ENCODE measurements around the gene NCOA5.

Gene NCOA5

GRCh38 chr20:46062151-46062550 is 27.6 kb downstream of the NCOA5 start:
- no peak for DNase-seq (ENCODE audit: low spot score)

DNA sequence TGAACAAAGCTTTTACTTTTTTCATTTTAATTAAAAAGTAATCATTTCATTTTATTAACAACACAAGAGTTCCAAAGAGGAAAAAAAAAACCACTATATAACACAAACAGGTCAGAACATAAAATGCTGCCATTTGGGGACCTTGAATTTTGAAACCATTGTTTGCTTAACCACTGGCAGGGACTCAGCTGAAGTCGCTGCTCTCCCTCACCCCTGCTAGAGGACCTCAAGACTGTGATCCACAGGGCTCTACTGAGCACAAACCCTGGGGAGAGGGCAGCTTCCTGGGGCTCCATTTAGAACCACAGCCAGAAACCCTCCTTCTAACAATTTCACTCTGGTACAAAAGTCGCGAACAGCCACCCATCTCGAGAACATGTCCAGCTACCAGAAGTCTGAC is 28.8 kb downstream of the NCOA5 start:
- DNase-seq (ENCODE audit: low spot score), result no peak

GRCh38 chr20:46060301-46060881 is 29.4 kb downstream of the NCOA5 start:
- DNase-seq (ENCODE audit: low spot score), result peak; percentile 10

DNA sequence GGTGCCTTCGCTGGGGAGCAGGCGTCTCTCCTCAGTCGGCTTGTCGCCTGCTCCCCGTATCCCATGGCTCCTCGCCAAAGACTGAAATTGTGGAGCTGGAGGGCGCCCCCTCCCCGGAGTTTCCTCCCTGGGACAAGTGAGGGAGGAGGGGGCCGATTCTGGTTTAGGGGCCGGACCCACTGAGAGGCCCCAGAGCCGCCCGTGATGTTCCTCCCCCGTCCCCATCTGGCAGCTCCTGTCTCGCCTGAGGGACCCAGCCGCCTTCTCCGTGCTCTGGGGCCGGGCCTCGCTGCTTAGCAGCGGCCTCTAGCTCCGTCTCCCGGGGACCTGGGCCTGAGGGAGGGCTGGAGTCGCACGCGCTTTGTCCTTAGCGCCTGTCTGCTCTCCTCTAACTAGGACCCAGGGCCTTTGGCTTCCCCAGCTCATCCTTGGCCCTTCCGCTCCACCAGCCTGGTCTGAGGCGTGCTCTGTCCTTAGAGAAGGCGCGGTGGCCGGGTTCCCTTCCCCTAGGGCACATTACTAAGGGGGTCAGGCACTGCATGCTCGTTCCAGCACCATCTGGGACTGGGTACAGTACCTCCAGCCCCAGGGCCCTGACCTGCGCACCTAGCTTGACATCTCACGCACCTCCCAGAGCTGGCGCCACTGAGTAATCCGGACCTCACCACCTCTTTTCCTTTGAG is 31.0 kb downstream of the NCOA5 start:
- DNase-seq (ENCODE audit: low spot score), result no peak

GRCh38 chr20:46057856-46058598 is 31.7 kb downstream of the NCOA5 start:
- no peak for DNase-seq (ENCODE audit: low spot score)

DNA sequence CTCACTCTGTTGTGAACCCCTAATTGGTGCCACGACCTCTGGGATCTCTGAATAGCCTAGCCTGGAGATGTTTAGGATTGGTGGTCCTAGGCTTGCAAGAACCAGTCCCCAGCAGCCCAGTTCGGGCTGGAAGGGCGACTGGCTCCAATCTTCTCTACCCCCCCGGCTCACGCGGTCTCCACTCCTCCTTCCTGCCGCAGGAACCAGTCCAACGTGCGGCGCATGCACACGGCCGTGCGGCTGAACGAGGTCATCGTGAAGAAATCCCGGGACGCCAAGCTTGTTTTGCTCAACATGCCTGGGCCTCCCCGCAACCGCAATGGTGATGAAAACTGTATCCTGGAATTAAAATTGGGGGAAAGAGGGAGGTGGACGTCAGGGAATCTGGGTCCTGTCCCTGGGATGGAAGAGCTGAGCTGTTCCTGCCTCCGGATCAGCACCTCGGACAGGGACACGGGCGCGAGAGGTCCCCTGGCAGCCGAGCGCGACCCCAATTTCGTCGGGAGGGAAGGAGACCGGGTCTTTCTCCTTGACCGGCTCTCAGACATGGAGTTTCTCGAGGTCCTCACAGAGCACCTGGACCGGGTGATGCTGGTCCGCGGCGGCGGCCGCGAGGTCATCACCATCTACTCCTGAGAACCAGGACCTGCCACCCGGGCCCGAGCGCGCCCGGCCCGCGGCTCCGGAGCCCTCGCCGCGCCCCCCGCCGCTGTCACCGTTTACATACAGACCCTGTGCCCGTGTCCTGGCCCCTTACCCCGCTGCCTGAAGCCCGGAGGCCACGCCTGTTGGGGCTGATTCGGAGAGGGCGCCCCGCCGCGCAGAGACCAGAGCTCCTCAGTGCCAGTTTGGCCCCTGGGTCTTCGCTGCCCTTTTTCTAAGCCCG is 32.5 kb downstream of the NCOA5 start:
- no peak for DNase-seq (ENCODE audit: low spot score)

GRCh38 chr20:46056027-46056833 is 33.5 kb downstream of the NCOA5 start:
- DNase-seq (ENCODE audit: low spot score), result no peak

DNA sequence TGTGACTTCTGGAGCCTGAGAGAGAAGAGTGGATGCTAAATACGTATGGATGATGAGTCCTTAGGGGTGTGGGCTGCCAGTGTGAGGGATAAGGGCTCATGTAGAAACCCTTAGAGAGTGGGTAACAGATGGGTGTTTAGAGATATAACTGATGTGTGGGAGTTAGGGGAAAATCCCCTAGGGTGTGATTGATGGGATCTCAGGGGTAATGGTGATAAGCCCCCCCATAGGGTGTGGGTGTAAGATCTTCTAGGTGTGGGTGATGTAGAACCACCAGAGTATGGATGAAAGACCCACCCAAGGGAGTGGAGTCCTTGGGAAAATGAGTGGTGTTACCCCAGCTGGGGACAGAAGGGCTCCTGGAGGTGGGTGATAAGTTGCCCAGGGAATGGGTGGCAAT is 34.5 kb downstream of the NCOA5 start:
- no peak for DNase-seq (ENCODE audit: low spot score)

DNA sequence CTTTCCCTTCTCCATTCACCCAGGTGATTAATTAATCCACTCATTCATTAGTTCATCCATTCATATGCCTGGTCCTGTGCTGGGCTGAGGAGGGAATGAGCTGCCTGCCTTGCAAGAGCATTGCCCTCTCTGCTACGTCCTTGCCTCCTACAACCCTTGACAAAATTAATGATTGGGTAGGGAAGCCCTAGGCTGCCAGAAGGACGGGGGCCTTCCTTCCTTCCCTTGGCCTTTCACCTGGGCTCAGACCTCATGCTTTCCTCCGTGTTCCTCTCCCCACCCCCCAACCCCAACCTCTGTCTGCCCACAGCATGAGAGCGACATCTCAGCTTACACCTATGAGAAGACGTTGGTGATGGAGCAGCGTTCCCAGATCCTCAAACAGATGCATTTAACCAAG is 35.2 kb downstream of the NCOA5 start:
- no peak for DNase-seq (ENCODE audit: low spot score)

- no peak for DNase-seq (ENCODE audit: low spot score)
These were observed 36.3 kb downstream of the NCOA5 start for GRCh38 chr20:46053416-46053815.

GRCh38 chr20:46051556-46052308 is 38.0 kb downstream of the NCOA5 start:
- DNase-seq (ENCODE audit: low spot score), result no peak

GRCh38 chr20:46050885-46051284 is 38.9 kb downstream of the NCOA5 start:
- no peak for DNase-seq (ENCODE audit: low spot score)

GRCh38 chr20:46050444-46050843 is 39.3 kb downstream of the NCOA5 start:
- DNase-seq (ENCODE audit: low spot score), result no peak

DNA sequence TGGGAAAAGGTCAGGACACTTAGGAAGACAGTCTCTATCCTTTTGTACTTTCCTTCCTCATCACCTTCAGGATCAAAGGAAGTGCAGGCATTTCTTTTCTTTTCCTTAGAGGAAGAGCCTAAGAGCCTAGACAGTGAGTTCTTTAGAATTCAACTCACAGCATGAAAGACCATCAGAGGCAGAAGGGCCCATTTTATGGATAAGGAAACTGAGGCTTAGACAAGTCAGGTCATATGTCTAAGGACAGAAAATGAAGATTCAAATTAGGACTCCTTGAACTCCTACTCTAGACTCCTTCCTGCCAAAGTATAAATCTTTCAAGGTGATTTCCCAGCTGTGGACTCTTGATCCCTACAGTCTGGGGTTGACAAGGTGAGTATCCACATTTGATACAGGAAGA is 39.9 kb downstream of the NCOA5 start:
- DNase-seq (ENCODE audit: low spot score), result no peak

DNA sequence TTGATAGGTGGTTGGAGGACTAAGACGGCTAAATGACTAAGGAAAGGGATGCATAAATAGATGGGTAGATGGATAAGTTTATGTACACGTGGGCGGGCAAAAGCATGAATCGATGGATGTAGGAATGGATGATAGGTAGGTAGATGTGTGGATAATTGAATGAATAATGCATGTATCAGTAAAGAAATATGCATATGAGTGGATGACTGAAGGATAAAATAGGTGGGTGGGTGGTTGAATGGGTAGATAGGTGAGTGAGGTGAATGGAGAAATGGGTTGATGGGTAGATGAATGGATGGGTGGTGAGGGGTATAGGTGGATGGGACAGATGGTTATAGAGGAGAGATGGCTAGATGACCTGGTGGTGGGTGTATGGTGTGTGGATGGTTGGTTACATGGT is 40.6 kb downstream of the NCOA5 start:
- DNase-seq (ENCODE audit: low spot score), result no peak

DNA sequence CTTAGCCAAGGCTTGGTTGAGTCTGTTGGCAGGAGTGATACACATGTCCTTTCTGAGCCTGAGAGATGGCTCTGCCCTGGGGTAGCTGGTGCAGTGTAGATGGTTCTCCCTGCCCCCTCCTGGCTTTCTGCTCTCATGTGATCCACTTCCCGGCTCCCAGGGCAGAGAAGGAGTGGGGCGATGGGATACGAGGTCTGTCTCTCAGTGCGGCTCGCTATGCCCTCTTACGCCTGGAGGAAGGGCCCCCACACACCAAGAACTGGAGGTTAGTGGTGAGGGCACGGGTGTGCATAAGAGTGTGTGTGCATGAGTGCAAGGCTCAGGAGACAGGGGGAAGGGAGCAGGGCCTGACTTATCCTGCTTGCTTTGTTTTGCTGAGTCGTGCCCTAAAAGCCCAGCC is 41.9 kb downstream of the NCOA5 start:
- DNase-seq (ENCODE audit: low spot score), result no peak

DNA sequence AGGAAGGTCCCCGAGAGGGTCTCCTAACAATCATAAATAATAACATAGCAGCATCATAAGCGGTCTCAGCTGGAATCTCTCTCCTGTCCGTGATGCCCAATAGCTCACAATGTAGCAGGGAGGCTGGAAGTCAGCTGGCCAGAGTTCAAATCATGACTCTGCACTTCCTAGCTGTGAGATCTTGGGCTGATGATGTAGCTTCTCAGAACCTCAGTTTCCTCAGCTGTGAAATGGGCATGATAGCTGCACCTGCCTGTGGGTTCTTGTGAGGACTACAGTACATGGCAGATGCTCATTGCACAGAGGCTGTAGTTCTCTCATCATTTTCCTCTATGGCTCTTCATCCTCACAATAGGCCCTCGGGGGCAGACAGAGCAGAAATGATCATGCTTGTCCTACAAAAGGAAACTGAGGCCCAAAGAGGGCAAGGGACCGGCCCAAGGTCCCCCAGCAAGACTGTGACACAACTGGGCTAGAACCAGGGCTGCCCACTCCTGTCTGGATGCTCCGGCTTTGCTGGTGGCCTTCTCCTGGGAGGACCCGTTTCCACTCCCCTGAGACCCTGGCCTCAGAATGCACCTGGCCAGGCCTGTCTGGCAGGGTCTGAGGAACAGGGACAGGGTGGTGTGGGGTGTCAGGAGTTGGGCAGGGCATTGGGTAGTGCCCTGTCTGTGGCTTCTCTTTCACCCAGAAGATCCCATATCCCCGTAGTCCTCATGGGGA is 43.0 kb downstream of the NCOA5 start:
- no peak for DNase-seq (ENCODE audit: low spot score)

- DNase-seq (ENCODE audit: low spot score), result no peak
These were observed 44.9 kb downstream of the NCOA5 start for GRCh38 chr20:46044896-46045295.

DNA sequence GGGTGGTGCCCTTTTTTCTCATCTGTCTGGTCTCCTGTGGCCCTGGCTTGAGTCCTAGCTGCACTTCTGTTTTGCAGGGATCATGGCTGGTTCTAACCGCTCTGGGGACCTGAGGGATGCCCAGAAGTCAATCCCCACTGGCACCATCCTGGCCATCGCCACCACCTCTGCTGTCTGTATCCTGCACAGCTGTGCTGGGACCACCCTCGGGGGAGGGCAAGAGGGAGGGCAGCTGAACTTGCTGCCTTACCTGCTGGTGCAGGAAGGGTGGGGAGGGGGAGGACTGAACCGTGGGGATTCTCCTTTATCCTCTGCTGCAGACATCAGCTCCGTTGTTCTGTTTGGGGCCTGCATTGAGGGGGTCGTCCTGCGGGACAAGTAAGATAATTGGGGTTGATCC is 46.2 kb downstream of the NCOA5 start:
- no peak for DNase-seq (ENCODE audit: low spot score)

- DNase-seq (ENCODE audit: low spot score), result no peak
These were observed 48.7 kb downstream of the NCOA5 start for GRCh38 chr20:46040902-46041535.
